ENCODE data around the gene MECR. TPM values are rescaled to one million over a fixed set of nuclear protein-coding genes. Genes with fewer than 3 reads are reported as not detected.

MECR gene
- total and polyA plus RNA-seq, 2 experiments from 2014 or later, result 25.7 to 32.3 TPM

DNA sequence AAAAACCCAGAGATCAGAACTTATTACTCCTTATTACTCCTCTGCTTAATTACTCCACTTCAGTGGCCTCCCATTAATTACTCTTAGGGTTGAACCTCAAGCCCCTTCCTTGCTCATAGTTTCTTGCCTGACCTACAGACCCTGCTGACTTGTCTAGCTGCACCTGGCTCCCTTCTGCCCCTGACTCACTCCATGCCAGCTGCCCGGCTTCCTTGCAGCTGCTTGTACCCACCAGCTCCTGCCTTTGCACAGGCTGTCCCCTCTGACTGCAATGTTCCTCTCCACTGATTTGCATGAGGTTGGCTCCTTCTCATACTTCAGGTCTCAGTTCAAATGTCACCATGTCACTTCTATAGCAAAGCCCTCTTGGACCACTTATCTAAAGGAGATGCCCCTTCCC, 3.7 kb upstream of the MECR start:
- Histone ChIP-seq H3K4me2 (no peak overlapping the region), H2AFZ (no peak overlapping the region), H4K20me1 (replicated peaks; ENCODE audit: insufficient read depth) (no peaks in the 10 kb centered on the region), H3K27ac (ENCODE audit: low read depth) (no peak overlapping the region), H3F3A (replicated peaks; ENCODE audit: low read depth) (peaks cover 18% of the 10 kb centered on the region), H3K79me2 (replicated peaks; ENCODE audit: insufficient read depth) (peaks cover 9% of the 10 kb centered on the region), H3K27me3 (ENCODE audit: insufficient read depth) (peaks cover 43% of the 10 kb centered on the region), H3K4me3 (no peak overlapping the region), H3K36me3 (ENCODE audit: insufficient read depth) (no peaks in the 10 kb centered on the region), H3K9me2 (ENCODE audit: insufficient read depth) (no peaks in the 10 kb centered on the region), H3K4me1 (ENCODE audit: insufficient read depth) (peaks cover 20% of the 10 kb centered on the region)
- Mint-ChIP-seq H3K4me3 (no peak overlapping the region), H3K36me3 (ENCODE audit: low read depth) (peaks cover 6% of the 10 kb centered on the region; the same call in 1 of the 3 replicates), H3K27ac (no peak overlapping the region), H3K27me3 (ENCODE audit: insufficient read depth, low read depth, poor library complexity) (peaks cover 42% of the 10 kb centered on the region), H3K9me3 (peaks cover 6% of the 10 kb centered on the region; the same call in 2 of the 3 replicates), H3K4me1 (peaks cover 27% of the 10 kb centered on the region)
- no peak for DNase-seq (ENCODE audit: low spot score)
- TF ChIP-seq POLR2AphosphoS5 (IDR thresholded peaks at IDR 0.05; ENCODE audit: low read depth), result no peak
- no peak for TF ChIP-seq EZH2 (IDR thresholded peaks at IDR 0.05; ENCODE audit: low read depth, unreplicated experiment)
- TF ChIP-seq, protein P1, sequence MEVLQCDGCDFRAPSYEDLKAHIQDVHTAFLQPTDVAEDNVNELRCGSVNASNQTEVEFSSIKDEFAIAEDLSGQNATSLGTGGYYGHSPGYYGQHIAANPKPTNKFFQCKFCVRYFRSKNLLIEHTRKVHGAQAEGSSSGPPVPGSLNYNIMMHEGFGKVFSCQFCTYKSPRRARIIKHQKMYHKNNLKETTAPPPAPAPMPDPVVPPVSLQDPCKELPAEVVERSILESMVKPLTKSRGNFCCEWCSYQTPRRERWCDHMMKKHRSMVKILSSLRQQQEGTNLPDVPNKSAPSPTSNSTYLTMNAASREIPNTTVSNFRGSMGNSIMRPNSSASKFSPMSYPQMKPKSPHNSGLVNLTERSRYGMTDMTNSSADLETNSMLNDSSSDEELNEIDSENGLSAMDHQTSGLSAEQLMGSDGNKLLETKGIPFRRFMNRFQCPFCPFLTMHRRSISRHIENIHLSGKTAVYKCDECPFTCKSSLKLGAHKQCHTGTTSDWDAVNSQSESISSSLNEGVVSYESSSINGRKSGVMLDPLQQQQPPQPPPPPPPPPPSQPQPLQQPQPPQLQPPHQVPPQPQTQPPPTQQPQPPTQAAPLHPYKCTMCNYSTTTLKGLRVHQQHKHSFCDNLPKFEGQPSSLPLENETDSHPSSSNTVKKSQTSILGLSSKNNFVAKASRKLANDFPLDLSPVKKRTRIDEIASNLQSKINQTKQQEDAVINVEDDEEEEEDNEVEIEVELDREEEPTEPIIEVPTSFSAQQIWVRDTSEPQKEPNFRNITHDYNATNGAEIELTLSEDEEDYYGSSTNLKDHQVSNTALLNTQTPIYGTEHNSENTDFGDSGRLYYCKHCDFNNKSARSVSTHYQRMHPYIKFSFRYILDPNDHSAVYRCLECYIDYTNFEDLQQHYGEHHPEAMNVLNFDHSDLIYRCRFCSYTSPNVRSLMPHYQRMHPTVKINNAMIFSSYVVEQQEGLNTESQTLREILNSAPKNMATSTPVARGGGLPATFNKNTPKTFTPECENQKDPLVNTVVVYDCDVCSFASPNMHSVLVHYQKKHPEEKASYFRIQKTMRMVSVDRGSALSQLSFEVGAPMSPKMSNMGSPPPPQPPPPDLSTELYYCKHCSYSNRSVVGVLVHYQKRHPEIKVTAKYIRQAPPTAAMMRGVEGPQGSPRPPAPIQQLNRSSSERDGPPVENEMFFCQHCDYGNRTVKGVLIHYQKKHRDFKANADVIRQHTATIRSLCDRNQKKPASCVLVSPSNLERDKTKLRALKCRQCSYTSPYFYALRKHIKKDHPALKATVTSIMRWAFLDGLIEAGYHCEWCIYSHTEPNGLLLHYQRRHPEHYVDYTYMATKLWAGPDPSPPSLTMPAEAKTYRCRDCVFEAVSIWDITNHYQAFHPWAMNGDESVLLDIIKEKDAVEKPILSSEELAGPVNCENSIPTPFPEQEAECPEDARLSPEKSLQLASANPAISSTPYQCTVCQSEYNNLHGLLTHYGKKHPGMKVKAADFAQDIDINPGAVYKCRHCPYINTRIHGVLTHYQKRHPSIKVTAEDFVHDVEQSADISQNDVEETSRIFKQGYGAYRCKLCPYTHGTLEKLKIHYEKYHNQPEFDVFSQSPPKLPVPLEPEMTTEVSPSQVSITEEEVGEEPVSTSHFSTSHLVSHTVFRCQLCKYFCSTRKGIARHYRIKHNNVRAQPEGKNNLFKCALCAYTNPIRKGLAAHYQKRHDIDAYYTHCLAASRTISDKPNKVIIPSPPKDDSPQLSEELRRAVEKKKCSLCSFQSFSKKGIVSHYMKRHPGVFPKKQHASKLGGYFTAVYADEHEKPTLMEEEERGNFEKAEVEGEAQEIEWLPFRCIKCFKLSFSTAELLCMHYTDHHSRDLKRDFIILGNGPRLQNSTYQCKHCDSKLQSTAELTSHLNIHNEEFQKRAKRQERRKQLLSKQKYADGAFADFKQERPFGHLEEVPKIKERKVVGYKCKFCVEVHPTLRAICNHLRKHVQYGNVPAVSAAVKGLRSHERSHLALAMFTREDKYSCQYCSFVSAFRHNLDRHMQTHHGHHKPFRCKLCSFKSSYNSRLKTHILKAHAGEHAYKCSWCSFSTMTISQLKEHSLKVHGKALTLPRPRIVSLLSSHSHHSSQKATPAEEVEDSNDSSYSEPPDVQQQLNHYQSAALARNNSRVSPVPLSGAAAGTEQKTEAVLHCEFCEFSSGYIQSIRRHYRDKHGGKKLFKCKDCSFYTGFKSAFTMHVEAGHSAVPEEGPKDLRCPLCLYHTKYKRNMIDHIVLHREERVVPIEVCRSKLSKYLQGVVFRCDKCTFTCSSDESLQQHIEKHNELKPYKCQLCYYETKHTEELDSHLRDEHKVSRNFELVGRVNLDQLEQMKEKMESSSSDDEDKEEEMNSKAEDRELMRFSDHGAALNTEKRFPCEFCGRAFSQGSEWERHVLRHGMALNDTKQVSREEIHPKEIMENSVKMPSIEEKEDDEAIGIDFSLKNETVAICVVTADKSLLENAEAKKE (CRISPR knock-in tag; IDR thresholded peaks at IDR 0.05), result no peak
- no peak for TF ChIP-seq ZNF331 (CRISPR knock-in tag; IDR thresholded peaks at IDR 0.05; ENCODE audit: low read depth)
- TF ChIP-seq NANOG (IDR thresholded peaks at IDR 0.05; ENCODE audit: borderline replicate concordance), result no peak
- TF ChIP-seq ZNF114 (CRISPR knock-in tag; IDR thresholded peaks at IDR 0.05), result no peak
- TF ChIP-seq CREB1 (CRISPR knock-in tag; IDR thresholded peaks at IDR 0.05; ENCODE audit: low read depth), result no peak
- ATAC-seq, result no peak

DNA sequence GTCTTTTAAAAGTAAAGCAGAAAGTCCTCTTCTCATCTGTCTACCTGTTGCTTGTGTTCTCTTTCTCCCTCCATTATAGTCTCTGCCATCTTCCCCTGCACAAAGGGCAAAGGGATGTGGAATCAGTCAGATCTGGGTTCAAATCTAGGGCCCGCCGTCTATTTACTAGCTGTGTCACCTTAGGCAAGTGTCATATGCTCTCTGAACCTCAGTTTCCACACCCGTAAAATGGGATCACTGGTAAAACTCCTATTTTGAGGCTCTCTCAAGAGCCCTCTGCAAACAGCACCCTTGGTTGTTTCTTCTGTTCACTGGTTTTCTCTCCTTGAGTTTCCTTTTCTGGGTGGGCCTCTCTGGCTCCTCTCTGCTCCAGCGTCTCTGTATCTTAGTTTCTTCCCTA, 3.0 kb upstream of the MECR start:
- DNase-seq (ENCODE audit: low spot score), result no peak
- Histone ChIP-seq H3K4me1 (ENCODE audit: insufficient read depth) (peaks cover 13% of the 10 kb centered on the region), H4K20me1 (replicated peaks; ENCODE audit: insufficient read depth) (no peaks in the 10 kb centered on the region), H3K27me3 (ENCODE audit: insufficient read depth) (peaks cover 35% of the 10 kb centered on the region), H3K4me2 (no peak overlapping the region), H3K27ac (ENCODE audit: low read depth) (no peak overlapping the region), H3K79me2 (replicated peaks; ENCODE audit: insufficient read depth) (peaks cover 14% of the 10 kb centered on the region), H3K36me3 (ENCODE audit: insufficient read depth) (no peaks in the 10 kb centered on the region), H3F3A (replicated peaks; ENCODE audit: low read depth) (peaks cover 12% of the 10 kb centered on the region), H3K9me2 (ENCODE audit: insufficient read depth) (no peaks in the 10 kb centered on the region), H3K4me3 (no peak overlapping the region), H2AFZ (no peak overlapping the region)
- no peak for ATAC-seq
- Mint-ChIP-seq H3K4me1 (peaks cover 22% of the 10 kb centered on the region), H3K4me3 (no peak overlapping the region), H3K9me3 (peaks cover 6% of the 10 kb centered on the region; the same call in 2 of the 3 replicates), H3K27ac (no peak overlapping the region), H3K27me3 (ENCODE audit: insufficient read depth, low read depth, poor library complexity) (peaks cover 34% of the 10 kb centered on the region), H3K36me3 (ENCODE audit: low read depth) (peaks cover 6% of the 10 kb centered on the region; the same call in 1 of the 3 replicates)
- TF ChIP-seq, protein P2, sequence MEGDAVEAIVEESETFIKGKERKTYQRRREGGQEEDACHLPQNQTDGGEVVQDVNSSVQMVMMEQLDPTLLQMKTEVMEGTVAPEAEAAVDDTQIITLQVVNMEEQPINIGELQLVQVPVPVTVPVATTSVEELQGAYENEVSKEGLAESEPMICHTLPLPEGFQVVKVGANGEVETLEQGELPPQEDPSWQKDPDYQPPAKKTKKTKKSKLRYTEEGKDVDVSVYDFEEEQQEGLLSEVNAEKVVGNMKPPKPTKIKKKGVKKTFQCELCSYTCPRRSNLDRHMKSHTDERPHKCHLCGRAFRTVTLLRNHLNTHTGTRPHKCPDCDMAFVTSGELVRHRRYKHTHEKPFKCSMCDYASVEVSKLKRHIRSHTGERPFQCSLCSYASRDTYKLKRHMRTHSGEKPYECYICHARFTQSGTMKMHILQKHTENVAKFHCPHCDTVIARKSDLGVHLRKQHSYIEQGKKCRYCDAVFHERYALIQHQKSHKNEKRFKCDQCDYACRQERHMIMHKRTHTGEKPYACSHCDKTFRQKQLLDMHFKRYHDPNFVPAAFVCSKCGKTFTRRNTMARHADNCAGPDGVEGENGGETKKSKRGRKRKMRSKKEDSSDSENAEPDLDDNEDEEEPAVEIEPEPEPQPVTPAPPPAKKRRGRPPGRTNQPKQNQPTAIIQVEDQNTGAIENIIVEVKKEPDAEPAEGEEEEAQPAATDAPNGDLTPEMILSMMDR (conservative IDR thresholded peaks at IDR 0.05; ENCODE audit: low read depth in 2 of 2), result no peak
- TF ChIP-seq, protein P3, sequence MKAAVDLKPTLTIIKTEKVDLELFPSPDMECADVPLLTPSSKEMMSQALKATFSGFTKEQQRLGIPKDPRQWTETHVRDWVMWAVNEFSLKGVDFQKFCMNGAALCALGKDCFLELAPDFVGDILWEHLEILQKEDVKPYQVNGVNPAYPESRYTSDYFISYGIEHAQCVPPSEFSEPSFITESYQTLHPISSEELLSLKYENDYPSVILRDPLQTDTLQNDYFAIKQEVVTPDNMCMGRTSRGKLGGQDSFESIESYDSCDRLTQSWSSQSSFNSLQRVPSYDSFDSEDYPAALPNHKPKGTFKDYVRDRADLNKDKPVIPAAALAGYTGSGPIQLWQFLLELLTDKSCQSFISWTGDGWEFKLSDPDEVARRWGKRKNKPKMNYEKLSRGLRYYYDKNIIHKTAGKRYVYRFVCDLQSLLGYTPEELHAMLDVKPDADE (IDR thresholded peaks at IDR 0.05), result no peak
- TF ChIP-seq ZNF331 (CRISPR knock-in tag; IDR thresholded peaks at IDR 0.05; ENCODE audit: low read depth) (no peak), POLR2AphosphoS5 (IDR thresholded peaks at IDR 0.05; ENCODE audit: low read depth) (no peak)
